Measurements from ENCODE around the gene SLC6A13.
"Not testable (repeated sequence)": the region's sequence is repeated elsewhere in the genome, so short reads cannot be mapped to it uniquely, and the experiment has no call there.

Gene SLC6A13

GRCh38 chr12:264269-264668, 1.6 kb upstream of the SLC6A13 start:
- no peak for ATAC-seq
- DNase-seq: no peak

GRCh38 chr12:263574-263973, 938 bp upstream of the SLC6A13 start:
- no peak for ATAC-seq
- DNase-seq: no peak

- no peak for DNase-seq
Observed at GRCh38 chr12:262113-262512, 523 bp downstream of the SLC6A13 start.

GRCh38 chr12:257521-258321, 4.9 kb downstream of the SLC6A13 start:
- ATAC-seq (no peak), DNase-seq (no peak)

More at GRCh38 chr12:262113-262512, 523 bp downstream of the SLC6A13 start:
- ATAC-seq: no peak

DNA sequence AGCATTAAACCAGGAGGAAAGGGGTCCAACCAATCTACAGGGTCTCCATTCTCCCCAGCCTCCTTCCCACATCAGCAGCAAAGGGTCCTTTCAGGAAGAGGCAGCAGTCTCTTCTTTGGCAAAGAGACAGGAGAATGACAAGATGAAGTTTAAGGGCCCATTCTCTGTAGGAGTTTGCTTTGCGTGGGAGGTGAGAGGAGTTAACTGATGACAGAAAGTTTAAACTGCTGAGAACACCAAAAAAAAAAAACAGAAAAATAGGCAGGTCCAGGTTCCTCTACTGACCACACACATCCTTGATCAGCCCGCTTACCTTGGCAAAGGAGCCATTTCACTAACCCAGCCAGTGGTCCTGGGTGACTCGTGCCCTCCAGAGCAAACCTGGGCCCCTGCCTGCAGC, 5.7 kb downstream of the SLC6A13 start:
- no peak for ATAC-seq
- DNase-seq: no peak

DNA sequence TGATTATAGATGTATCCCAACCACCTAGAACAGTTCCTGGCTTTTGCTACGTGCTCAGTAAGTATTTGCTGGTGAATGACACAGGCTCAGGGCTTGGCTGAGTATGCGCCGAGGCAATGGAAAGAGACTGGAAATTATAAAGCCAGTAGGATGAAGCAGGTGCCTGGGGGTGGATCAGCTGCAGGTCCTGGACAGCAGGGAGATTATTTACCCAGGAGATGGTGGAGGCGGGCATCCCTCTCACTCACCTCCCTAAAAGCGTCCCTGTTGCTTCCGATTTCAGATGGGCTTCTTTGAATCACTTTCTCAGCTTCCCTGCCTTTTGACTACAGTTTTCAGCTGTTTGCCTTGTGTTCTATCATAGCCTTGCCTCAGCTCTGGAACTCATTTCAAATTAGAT, 6.4 kb downstream of the SLC6A13 start:
- ATAC-seq (no peak), DNase-seq (no peak)

DNA sequence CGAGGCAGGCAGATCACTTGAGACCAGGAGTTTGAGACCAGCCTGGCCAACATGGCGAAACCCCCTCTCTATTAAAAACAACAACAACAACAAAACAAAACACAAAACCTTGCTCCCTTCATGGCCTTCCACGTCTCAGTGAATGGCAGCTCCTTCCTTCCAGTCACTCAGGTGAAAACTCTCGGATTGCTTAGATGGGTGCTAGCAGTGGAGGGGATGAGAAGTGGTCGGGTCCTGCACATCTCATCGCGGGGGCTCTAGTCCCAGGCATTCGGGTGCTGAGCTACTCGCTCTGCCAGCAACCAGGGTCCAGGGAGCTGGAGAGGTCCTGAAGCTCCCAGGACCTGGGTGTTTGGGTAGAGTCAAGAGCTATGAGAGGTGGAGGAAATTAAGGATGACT, 7.7 kb downstream of the SLC6A13 start:
- DNase-seq: no peak
- no peak for ATAC-seq

- DNase-seq: no peak
- no peak for ATAC-seq
Observed at GRCh38 chr12:254039-254438, 8.6 kb downstream of the SLC6A13 start.

GRCh38 chr12:253116-253831, 9.4 kb downstream of the SLC6A13 start:
- DNase-seq (no peak), ATAC-seq (no peak)

DNA sequence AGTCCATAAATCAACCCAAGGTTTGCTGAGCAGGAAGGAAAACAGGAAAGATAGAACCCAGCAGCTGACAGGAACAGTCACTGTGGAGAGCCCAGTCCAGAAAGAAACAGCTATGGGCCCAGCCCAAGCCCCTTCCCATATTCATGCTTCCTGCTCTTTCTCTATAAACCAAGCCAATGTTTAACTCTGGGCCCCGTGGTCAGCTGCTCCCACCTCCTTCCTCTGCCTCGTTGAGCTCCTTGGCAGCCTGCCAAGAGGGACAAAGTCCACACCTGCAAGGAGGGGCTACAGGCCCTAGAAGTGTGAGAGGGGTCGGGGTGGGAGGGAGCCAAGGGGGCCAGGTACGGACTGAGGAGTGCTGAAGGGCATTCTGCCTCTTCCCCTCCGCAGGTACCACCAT, 10.0 kb downstream of the SLC6A13 start:
- no peak for ATAC-seq
- no peak for DNase-seq

DNA sequence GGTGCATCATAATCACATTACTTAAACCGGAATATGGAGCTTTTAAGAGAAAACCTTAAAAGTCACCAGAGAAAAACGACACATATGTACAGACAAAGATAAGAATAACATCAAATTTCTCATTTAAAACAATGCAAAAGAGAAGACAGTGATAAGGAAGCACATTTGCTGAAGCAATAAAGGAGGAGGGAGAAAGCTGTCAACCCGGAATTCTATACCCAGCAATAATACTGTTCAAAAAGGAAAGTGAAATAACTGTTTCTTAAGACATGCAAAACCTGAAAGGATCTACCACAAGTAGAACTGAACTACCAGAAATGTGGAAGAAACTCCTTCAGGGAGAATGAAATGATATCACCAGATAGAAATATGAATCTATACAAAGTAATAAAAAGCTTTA, 15.4 kb downstream of the SLC6A13 start:
- DNase-seq (no peak), ATAC-seq (no peak)

DNA sequence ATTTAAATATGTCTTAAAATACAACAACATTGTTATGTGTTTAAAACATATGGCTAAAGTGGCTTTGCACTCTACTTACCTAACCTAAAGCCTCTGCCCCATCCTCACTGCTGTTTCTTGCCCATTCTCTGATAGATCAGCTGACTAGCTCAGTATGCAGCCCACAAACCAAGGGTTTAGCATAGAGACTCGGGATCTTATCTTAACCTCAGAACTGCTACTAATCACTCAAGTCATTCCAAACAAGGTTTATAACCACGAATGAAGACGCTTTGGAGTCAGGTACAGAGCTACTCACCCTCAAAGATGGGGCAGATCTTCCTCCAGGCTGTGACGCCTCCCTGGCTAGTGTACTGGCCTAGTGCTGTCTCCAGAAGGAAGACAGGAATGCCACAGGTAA, 19.3 kb downstream of the SLC6A13 start:
- DNase-seq (no peak), ATAC-seq (no peak)

DNA sequence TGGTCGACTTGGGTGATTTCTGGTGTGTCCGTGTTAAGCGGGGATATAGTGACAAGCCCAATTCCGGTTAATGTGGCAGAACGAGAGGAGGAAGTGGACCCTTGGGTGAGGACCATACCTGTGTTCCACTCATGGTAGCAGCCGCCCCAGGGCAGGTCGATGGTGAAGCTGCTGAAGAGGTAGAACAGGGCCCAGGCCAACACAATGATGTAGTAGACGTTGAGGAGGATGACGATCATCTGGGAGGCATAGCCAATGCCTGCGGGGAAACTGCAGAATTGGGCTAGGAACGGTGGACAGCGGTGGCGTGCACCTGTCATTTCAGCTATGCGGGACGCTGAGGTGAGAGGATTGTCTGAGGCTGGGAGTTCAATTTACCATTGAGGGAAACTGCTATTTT, 20.1 kb downstream of the SLC6A13 start:
- no peak for ATAC-seq
- DNase-seq: no peak

DNA sequence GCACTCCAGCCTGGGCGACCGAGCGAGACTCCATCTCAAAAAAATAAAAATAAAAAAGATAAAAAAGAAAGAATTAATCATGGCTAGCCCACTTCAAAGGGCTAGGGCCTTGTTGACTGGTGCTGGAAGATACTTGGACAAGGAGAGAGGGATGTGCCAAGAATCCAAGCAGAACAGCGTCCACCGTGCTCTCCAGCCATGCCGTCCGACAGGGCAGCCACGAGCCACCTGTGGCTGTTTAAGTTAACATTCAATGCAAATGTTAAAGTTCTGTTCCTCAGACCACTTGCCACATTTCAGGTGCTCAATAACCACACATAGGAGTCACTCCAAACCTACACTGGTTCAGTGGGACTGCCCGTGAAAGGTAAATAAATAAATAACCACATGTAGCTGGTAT, 21.4 kb downstream of the SLC6A13 start:
- no peak for ATAC-seq
- no peak for DNase-seq

GRCh38 chr12:240566-240965, 22.1 kb downstream of the SLC6A13 start:
- ATAC-seq (no peak), DNase-seq (no peak)

DNA sequence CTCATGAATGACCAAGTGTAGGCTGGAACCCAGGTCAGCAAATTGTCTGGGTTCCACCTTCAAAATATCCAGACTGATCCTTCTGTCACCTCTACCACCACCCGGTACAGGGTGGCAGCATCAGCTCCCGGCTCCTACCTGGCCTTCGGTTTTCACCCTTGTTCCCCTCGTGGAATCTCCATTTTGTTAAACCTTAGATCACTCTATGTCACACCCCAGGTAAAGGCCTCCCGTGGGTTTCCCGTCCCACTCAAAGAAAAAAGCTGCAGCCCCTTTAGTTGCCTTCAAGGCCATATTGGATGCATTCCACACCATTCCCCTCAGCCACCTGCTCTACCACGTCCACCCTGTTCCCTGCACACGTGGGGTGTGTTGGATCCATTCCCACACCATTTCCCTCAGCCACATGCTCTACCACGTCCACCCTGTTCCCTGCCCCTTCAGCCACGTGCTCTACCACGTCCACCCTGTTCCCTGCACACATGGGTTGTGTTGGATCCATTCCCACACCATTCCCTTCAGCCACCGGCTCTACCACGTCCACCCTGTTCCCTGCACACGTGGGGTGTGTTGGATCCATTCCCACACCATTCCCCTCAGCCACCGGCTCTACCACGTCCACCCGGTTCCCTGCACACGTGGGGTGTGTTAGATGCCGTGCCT, 23.8 kb downstream of the SLC6A13 start:
- ATAC-seq: no peak
- no peak for DNase-seq

GRCh38 chr12:238116-238515, 24.5 kb downstream of the SLC6A13 start:
- ATAC-seq (no peak), DNase-seq (no peak)

DNA sequence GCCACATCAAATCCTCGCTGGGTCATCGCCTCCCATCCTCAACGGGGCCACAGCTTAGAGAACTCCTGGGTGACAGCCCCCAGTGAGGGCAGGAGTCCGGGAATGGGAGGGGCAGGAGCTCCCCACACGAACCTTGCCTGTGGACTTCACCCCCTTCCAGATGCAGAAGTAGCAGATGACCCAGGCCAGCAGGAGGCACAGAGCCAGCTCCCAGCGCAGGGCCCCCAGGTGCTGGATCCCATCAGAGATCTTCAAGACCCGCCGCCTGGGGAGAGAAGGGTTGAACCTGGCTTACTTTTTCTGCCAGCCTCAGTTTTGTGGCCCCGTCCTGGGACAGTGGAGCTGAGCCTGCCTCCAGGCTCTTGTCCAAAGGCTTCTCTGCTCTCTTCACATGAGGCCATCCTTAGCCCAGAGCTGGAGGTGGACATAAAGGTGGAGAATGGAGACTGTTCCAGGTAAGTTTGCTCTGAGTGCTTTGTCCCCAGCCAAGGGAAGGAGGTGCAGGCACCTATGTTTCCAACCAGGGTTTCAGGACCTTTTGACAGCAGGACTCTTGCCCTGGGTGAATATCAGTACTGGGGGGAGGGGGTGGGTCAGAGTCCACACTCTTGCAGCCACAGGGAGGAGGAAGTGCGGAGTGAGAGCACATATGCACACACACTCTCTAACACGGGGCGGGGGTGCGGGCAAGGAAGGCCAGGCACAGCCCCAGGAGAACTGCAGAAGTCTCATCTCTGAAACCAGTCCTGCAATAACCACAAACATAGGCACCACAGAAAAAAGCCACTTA, 25.4 kb downstream of the SLC6A13 start:
- no peak for ATAC-seq
- DNase-seq: no peak

DNA sequence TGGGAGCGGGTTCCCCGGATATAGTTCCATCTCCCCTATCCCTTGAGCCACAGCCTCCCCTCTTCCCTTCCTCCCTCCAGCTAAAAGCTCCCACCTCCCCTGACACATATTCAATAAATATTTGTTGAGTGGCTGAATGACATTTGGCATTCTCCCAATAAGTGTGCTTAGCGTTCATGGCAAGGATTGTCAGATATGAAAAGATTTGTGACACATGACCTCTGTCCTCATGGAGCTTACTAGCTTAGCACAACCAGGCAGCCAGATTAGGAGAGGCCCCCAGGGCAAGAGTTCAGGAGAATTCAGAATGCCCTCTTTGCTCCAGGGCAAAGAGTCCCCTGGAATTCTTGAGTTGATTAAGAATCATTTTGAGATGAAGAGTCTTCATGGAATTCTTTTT, 26.2 kb downstream of the SLC6A13 start:
- no peak for DNase-seq
- ATAC-seq: no peak

DNA sequence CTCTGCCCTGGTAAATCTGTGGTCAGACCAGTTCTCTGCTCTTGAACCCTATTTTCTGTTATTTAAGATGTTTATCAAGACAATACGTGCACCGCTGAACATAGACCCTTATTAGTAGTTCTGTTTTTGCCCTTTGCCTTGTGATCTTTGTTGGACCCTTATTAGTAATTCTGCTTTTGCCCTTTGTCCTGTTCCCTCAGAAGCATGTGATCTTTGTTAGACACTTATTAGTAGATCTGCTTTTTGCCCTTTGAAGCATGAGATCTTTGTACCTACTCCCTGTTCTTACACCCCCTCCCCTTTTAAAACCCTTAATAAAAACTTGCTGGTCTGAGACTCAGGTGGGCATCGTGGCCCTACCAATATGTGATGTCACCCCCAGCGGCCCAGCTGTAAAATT, 26.7 kb downstream of the SLC6A13 start:
- ATAC-seq, DNase-seq: not testable (repeated sequence)

DNA sequence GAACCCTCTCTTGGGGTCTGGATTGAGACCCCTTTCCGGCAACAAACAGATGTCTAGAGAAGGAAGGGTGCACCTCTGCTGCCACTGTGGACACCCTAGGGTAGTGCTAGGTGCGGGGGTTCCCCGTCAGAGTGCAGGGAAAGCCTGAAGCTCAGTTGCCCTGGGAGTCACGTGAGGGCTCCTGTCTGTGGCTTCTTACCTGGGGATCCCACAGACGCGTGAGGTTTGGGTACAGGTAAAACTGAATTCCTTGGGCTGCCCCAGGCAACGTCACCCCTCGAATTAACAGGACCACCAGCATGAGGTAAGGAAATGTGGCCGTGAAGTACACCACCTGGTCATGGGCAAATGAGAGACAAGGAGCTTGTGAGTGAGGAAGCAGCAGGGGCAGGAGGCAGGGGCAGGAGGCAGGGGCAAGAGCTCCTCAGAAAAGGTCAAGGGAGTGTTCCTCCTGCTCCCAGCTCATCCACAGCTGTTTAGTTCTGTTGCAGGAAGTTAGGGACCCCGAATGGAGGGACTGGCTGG, 27.7 kb downstream of the SLC6A13 start:
- DNase-seq: no peak
- no peak for ATAC-seq

- ATAC-seq (no peak), DNase-seq (no peak)
Observed at GRCh38 chr12:234019-234418, 28.6 kb downstream of the SLC6A13 start.

Data from stimulated activated naive CD8-positive, alpha-beta T cell treated with anti-CD3 and anti-CD28 coated beads, Interleukin-15, Interleukin-2, amounts not matched to agents 100 U/mL and 50 U/mL, for 24 hours (primary cell).